Vagina (tissue), 2 donors: ENCODE data around the gene RNF11. TPM values are rescaled to one million over a fixed set of nuclear protein-coding genes. Genes with fewer than 3 reads are reported as not detected.

ENCODE experiments used
- DNase-seq, 2 donors: peaks; one replicate each; pipeline ENCODE4 v3.0.0-alpha.2; 2017; ENCODE audit errors: extremely low spot score in 2 of 2
- H3K27ac ChIP-seq: fragments of 200-600 bp; sonication (generic); one replicate; pipeline ENCODE4 v1.5.1; 2019
- H3K27me3 ChIP-seq: fragments of 200-600 bp; sonication (generic); one replicate; pipeline ENCODE4 v1.5.1; 2019
- H3K36me3 ChIP-seq, 2 donors: fragments of 200-600 bp; sonication (generic); one replicate each; pipeline ENCODE4 v1.5.1; 2017 to 2019
- H3K4me1 ChIP-seq: fragments of 200-600 bp; sonication (generic); one replicate; pipeline ENCODE4 v1.5.1; 2019
- H3K4me3 ChIP-seq, 2 donors: fragments of 200-600 bp; sonication (generic); 1 replicate in 1 of 2; 2 replicates in 1 of 2; pipeline ENCODE4 v1.5.1; 2016 to 2019
- H3K9me3 ChIP-seq: fragments of 200-600 bp; sonication (generic); one replicate; pipeline ENCODE4 v1.5.1; 2019
- POLR2A ChIP-seq, 2 donors: fragments of 450-650 bp; IDR thresholded peaks; one replicate each; pipeline ENCODE4 v1.6.1; 2017; ENCODE audit warnings: antibody characterized with exemption in 2 of 2, mild to moderate bottlenecking in 2 of 2, moderate library complexity in 2 of 2
- POLR2AphosphoS5 ChIP-seq, 2 donors: sonication (generic); formaldehyde crosslinking; IDR thresholded peaks; one replicate each; pipeline ENCODE4 v1.9.0; 2017; ENCODE audit warnings: antibody characterized with exemption in 2 of 2, mild to moderate bottlenecking in 2 of 2, low read depth in 1 of 2; ENCODE audit not compliant: insufficient read depth in 1 of 2
- intact Hi-C: fragments of 100-400 bp; cut with DNase I; formaldehyde crosslinking; loops from one replicate; pipeline ENCODE4 v1.15.1; 2023
- total RNA-seq: library from RNA; depleted of rRNA; stranded (reverse); fragments of >200 nt; gene quantifications from one replicate; pipeline ENCODE4 v1.2.3, GENCODE V29; 2016
- TF ChIP-seq, protein P1 (sequence below), 3 experiments: fragments of 450-650 bp in 2 of 3; fragments of 200-600 bp in 1 of 3; sonication (generic) in 1 of 3; IDR thresholded peaks; one replicate each; pipeline ENCODE4 v1.5.1; 2017 to 2019; ENCODE audit warnings: antibody characterized with exemption in 3 of 3, mild to moderate bottlenecking in 2 of 3, moderate library complexity in 2 of 3

The RNF11 gene
- total RNA-seq, 1 donor from 2014 or later, result 73.9 TPM

DNA sequence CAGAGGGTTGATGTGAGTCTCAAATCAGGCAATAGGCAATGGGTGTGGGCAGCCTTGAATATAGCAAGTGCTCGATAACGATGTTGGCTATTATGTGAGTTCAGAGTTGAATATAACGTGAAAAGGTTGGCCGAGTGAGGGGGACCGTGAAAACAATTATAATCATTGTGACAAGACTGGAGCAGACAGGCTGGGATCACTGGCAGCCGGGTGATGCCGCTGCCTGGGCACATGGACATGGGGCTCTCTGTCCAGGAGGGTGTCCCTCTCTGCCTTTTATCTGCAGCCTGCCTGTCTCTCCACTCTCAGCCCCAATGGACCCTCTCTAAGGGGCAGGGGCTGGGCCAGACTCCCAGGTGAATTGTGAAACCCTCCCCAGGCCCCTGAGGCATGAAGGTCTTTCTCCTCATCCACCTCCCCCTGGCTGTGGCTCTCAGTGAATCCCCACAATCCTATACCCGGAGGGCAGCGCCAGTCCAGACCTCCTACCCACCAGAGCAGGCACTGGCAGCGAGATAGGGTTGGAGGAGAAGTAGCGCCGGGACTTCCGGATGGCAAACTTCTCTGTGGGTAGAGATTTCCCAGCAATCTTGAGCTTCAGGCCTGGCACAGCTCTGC is 57.9 kb downstream of the RNF11 start:
- TF ChIP-seq, protein P1, sequence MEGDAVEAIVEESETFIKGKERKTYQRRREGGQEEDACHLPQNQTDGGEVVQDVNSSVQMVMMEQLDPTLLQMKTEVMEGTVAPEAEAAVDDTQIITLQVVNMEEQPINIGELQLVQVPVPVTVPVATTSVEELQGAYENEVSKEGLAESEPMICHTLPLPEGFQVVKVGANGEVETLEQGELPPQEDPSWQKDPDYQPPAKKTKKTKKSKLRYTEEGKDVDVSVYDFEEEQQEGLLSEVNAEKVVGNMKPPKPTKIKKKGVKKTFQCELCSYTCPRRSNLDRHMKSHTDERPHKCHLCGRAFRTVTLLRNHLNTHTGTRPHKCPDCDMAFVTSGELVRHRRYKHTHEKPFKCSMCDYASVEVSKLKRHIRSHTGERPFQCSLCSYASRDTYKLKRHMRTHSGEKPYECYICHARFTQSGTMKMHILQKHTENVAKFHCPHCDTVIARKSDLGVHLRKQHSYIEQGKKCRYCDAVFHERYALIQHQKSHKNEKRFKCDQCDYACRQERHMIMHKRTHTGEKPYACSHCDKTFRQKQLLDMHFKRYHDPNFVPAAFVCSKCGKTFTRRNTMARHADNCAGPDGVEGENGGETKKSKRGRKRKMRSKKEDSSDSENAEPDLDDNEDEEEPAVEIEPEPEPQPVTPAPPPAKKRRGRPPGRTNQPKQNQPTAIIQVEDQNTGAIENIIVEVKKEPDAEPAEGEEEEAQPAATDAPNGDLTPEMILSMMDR (IDR thresholded peaks at IDR 0.05), result no peak
- no peak for TF ChIP-seq POLR2AphosphoS5 (IDR thresholded peaks at IDR 0.05; ENCODE audit: insufficient read depth in 1 of 2, low read depth in 1 of 2)
- H3K27ac ChIP-seq, result no peak overlapping the region
- H3K9me3 ChIP-seq, result no peaks in the 10 kb centered on the region
- H3K4me1 ChIP-seq, result peaks cover 20% of the 10 kb centered on the region
- no peaks in the 10 kb centered on the region for H3K36me3 ChIP-seq
- H3K4me3 ChIP-seq, result no peak overlapping the region
- no peaks in the 10 kb centered on the region for H3K27me3 ChIP-seq
- DNase-seq, result no peak
- intact Hi-C loops, result no loop called here

DNA sequence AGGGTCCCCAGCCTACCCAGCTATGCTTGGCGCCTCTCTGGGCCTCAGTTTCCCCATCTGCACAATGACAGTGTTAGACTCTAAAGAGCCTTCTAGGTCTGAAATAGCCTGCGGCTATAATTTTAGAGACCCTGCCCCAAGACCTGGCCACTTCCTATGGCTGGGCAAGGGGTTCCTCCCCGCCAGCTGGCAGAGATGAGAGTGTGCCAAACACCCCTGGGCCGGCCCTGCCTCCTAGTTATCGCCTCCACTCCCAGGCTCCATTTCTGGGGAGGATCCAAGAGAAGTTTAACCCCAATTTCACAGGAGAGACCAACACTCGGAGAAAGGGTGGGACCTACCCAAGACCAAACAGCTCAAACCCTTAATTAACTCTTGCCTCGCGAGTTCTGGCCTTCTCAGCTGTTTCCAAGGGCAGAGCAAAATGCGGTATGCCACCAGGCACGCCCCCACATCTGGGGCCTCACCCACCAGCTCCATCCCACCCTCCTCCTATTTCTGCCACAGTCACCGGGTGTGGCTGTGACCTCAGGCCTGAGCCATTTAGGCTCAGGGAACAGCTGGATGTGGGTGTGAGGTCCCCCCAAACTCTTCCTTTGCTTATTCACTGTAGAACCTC is 58.6 kb downstream of the RNF11 start:
- H3K27ac ChIP-seq, result no peak overlapping the region
- TF ChIP-seq, protein P1 (IDR thresholded peaks at IDR 0.05), result no peak
- TF ChIP-seq POLR2AphosphoS5 (IDR thresholded peaks at IDR 0.05; ENCODE audit: insufficient read depth in 1 of 2, low read depth in 1 of 2) (no peak), POLR2A (IDR thresholded peaks at IDR 0.05) (no peak)
- intact Hi-C loops, result no loop called here
- no peaks in the 10 kb centered on the region for H3K27me3 ChIP-seq
- no peak overlapping the region for H3K4me3 ChIP-seq
- H3K36me3 ChIP-seq, result no peaks in the 10 kb centered on the region
- no peaks in the 10 kb centered on the region for H3K9me3 ChIP-seq
- DNase-seq, result no peak
- peaks cover 20% of the 10 kb centered on the region for H3K4me1 ChIP-seq

DNA sequence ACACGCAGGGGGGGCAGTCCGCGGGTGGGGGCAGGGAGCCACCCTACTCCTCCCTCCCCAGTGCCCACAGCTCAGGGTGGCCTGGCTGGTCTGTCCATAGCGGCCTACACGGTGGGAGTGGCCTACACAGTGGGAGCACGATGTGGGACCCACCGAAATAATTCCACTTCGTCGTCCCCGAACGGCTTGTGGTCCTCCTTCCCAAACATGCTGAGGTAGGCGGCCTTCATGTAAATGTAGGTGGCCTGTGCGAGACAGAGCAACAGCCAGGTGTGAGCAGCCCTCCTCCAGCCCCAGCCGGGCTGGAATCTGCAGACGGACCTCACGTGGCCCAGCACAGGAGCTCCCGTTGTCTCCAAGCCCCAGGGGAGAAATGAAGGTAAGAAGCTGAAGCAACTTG is 59.9 kb downstream of the RNF11 start:
- H3K27ac ChIP-seq, result no peak overlapping the region
- intact Hi-C loops, result no loop called here
- no peaks in the 10 kb centered on the region for H3K9me3 ChIP-seq
- no peaks in the 10 kb centered on the region for H3K36me3 ChIP-seq
- peaks cover 20% of the 10 kb centered on the region for H3K4me1 ChIP-seq
- H3K4me3 ChIP-seq, result no peak overlapping the region
- H3K27me3 ChIP-seq, result no peaks in the 10 kb centered on the region
- DNase-seq, result peak in 1 of 2 donors; percentile 74
- TF ChIP-seq POLR2AphosphoS5 (IDR thresholded peaks at IDR 0.05; ENCODE audit: insufficient read depth in 1 of 2, low read depth in 1 of 2) (no peak), POLR2A (IDR thresholded peaks at IDR 0.05) (no peak)
- TF ChIP-seq, protein P1 (IDR thresholded peaks at IDR 0.05), result no peak

DNA sequence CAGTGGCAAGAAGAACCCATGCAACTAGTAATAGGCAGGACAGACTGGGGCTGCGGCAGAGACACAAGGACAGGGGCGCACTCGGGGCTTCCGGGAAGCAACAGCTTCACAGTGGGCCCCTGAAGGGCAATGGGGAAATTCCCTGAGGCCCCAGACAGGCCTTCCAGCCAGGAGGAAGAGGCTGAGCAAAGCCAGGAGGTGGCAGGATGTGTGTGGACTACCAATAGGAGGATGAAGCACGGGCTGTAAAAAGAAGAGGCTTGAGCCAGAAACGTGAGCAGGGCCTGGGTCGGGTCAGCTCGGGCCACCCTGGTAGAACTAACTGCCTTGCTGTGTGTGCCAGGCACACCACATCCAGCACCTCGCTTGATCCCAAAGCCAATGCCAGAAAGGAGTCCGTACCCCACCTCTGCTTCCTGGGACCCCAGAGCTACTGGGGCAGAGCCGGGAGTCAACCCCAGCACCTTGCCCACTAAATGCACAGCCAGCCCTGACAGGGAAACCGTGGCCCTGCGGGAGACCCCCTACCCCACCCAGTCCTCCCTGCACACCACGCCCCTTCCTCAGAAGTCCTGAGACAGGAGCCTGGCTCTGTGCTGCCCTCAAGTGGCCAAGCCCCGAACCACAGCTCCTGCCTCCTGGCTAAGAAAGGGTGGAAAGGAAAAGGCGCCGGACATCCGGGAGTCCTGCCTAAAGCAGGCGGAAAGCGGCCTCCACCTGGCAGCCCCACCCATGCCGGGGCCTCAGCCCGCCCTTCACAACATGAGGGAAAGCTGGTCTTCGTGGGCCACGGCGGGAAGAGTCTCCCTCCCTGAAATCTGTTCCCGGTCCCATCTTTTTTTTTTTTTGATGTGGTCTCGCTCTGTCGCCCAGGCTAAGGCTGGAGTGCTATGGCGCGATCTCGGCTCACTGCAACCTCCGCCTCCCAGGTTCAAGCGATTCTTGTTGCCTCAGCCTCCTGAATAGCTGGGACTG is 60.6 kb downstream of the RNF11 start:
- no peaks in the 10 kb centered on the region for H3K36me3 ChIP-seq
- peak overlapping the region; percentile 38 for H3K27ac ChIP-seq
- H3K4me3 ChIP-seq, result peak overlapping the region; percentile 45 to 48
- TF ChIP-seq, protein P1 (IDR thresholded peaks at IDR 0.05), result peak; percentile 68 to 98 (median 86)
- peak; percentile 27 to 47 for TF ChIP-seq POLR2AphosphoS5 (IDR thresholded peaks at IDR 0.05; ENCODE audit: insufficient read depth in 1 of 2, low read depth in 1 of 2)
- TF ChIP-seq POLR2A (IDR thresholded peaks at IDR 0.05), result no peak
- intact Hi-C loops, result no loop called here
- H3K27me3 ChIP-seq, result no peaks in the 10 kb centered on the region
- DNase-seq, result no peak
- no peaks in the 10 kb centered on the region for H3K9me3 ChIP-seq
- H3K4me1 ChIP-seq, result peaks cover 20% of the 10 kb centered on the region
